SK-N-SH (cell line): ENCODE results near the gene AMFR. TPM values are rescaled to one million over a fixed set of nuclear protein-coding genes. Genes with fewer than 3 reads are reported as not detected.

Experiments used
- CTCF ChIA-PET: fragments of 300-600, 350-600 bp; formaldehyde crosslinking; extraction: SDS; loops from one replicate; lab custom pipeline; 2021; lab: Yijun Ruan, JAX
- POLR2A ChIA-PET: fragments of 350-600 bp; sonication (Branson Sonifier 250); formaldehyde crosslinking; extraction: SDS; loops from one replicate; lab custom pipeline; 2020; ENCODE audit warnings: antibody characterized with exemption, inconsistent platforms; lab: Yijun Ruan, JAX
- DNase-seq: peaks from one replicate; pipeline ENCODE4 v3.0.0; 2012
- H2AFZ ChIP-seq: fragments of 200-600 bp; sonication (generic); 2 replicates; pipeline ENCODE4 v1.8.1; 2016; ENCODE audit warnings: antibody characterized with exemption, mild to moderate bottlenecking, low read depth
- H3F3A ChIP-seq: fragments of 200-600 bp; sonication (generic); replicated peaks from 2 replicates; pipeline ENCODE3; 2016; ENCODE audit warnings: antibody characterized with exemption, mild to moderate bottlenecking; ENCODE audit not compliant: insufficient read depth
- H3K27ac ChIP-seq, 2 experiments: fragments of 200-500 bp in 1 of 2; fragments of 200-600 bp in 1 of 2; sonication (Bioruptor generic) in 1 of 2; sonication (generic), shearing (Covaris generic) in 1 of 2; 2 replicates each; pipeline versions ENCODE4 v1.5.1 to v1.6.1; 2014 to 2016; ENCODE audit warnings: low read depth in 2 of 2, inconsistent platforms in 1 of 2, low read length in 1 of 2, mild to moderate bottlenecking in 1 of 2, mixed read lengths in 1 of 2
- H3K27me3 ChIP-seq: fragments of 200-600 bp; sonication (generic), shearing (Covaris generic); 2 replicates; pipeline ENCODE4 v1.6.1; 2016; ENCODE audit warnings: mixed run types; ENCODE audit not compliant: insufficient read depth
- H3K36me3 ChIP-seq, 2 experiments: fragments of 200-500 bp in 1 of 2; fragments of 200-600 bp in 1 of 2; sonication (Bioruptor generic) in 1 of 2; sonication (generic) in 1 of 2; replicated peaks in 1 of 2; 2 replicates each; pipeline versions ENCODE3 to v1.5.1; 2014 to 2016; ENCODE audit warnings: low read length in 1 of 2, mild to moderate bottlenecking in 1 of 2; ENCODE audit not compliant: insufficient read depth in 2 of 2, control insufficient read depth in 1 of 2
- H3K4me1 ChIP-seq, 2 experiments: fragments of 200-500 bp in 1 of 2; fragments of 200-600 bp in 1 of 2; sonication (Bioruptor generic) in 1 of 2; sonication (generic), shearing (Covaris generic) in 1 of 2; 2 replicates each; pipeline versions ENCODE4 v1.5.1 to v1.6.1; 2014 to 2016; ENCODE audit warnings: low read depth in 1 of 2, low read length in 1 of 2, mixed run types in 1 of 2; ENCODE audit not compliant: insufficient read depth in 2 of 2, control insufficient read depth in 1 of 2
- H3K4me2 ChIP-seq: fragments of 200-600 bp; sonication (generic), shearing (Covaris generic); 2 replicates; pipeline ENCODE4 v1.6.1; 2017; ENCODE audit warnings: mixed run types
- H3K4me3 ChIP-seq, 2 experiments: fragments of 200-500 bp in 1 of 2; fragments of 200-600 bp in 1 of 2; sonication (Bioruptor generic) in 1 of 2; sonication (generic), shearing (Covaris generic) in 1 of 2; 2 replicates each; pipeline versions ENCODE4 v1.5.1 to v1.8.1; 2014 to 2016; ENCODE audit warnings: low read depth in 2 of 2, inconsistent platforms in 1 of 2, low read length in 1 of 2, mild to moderate bottlenecking in 1 of 2, mixed read lengths in 1 of 2, moderate library complexity in 1 of 2
- H3K79me2 ChIP-seq: fragments of 200-600 bp; sonication (generic); 2 replicates; pipeline ENCODE4 v1.8.1; 2017; ENCODE audit warnings: mild to moderate bottlenecking; ENCODE audit not compliant: insufficient read depth
- H3K9ac ChIP-seq: fragments of 200-600 bp; sonication (generic); 2 replicates; pipeline ENCODE4 v1.6.1; 2017; ENCODE audit warnings: mixed run types
- H3K9me2 ChIP-seq: fragments of 200-600 bp; sonication (generic); 2 replicates; pipeline ENCODE4 v1.6.1; 2017; ENCODE audit warnings: mixed run types
- H3K9me3 ChIP-seq: fragments of 200-600 bp; sonication (generic); 2 replicates; pipeline ENCODE4 v1.6.1; 2017; ENCODE audit warnings: mixed run types, mild to moderate bottlenecking, moderate library complexity
- H4K20me1 ChIP-seq: fragments of 200-600 bp; sonication (generic); 2 replicates; pipeline ENCODE4 v1.6.1; 2017; ENCODE audit warnings: mild to moderate bottlenecking, mixed run types; ENCODE audit not compliant: insufficient read depth
- CHD2 ChIP-seq: fragments of 150-350 bp; IDR thresholded peaks from 2 replicates; pipeline ENCODE4 v1.6.1; 2018; ENCODE audit warnings: low read length; ENCODE audit not compliant: partially characterized antibody
- ELF1 ChIP-seq: IDR thresholded peaks from 2 replicates; pipeline ENCODE4 v1.4.0; 2012
- EP300 ChIP-seq, 2 experiments: IDR thresholded peaks; 2 replicates each; pipeline versions ENCODE4 v1.4.0 to v1.6.1; 2012; ENCODE audit warnings: borderline replicate concordance in 1 of 2, low read depth in 1 of 2, low read length in 1 of 2
- MEF2A ChIP-seq: IDR thresholded peaks from 2 replicates; pipeline ENCODE4 v1.4.0; 2012; ENCODE audit warnings: low read depth, borderline replicate concordance
- MXI1 ChIP-seq: IDR thresholded peaks from 2 replicates; pipeline ENCODE4 v1.6.1; 2012; ENCODE audit warnings: mild to moderate bottlenecking, low read depth, low read length, improper control_type of control experiment
- POLR2AphosphoS5 ChIP-seq: IDR thresholded peaks from 2 replicates; pipeline ENCODE4 v1.6.1; 2012; ENCODE audit warnings: low read depth, low read length
- RAD21 ChIP-seq: IDR thresholded peaks from 2 replicates; pipeline ENCODE4 v1.6.1; 2012; ENCODE audit warnings: mild to moderate bottlenecking, low read length
- SIN3A ChIP-seq: IDR thresholded peaks from 2 replicates; pipeline ENCODE4 v1.6.1; 2012; ENCODE audit warnings: low read depth, mild to moderate bottlenecking, low read length, moderate library complexity, borderline replicate concordance
- SMC3 ChIP-seq: IDR thresholded peaks from 2 replicates; pipeline ENCODE4 v1.6.1; 2012; ENCODE audit warnings: low read depth, low read length, improper control_type of control experiment
- TCF12 ChIP-seq: IDR thresholded peaks from 2 replicates; pipeline ENCODE4 v1.4.0; 2012
- TEAD4 ChIP-seq: IDR thresholded peaks from 2 replicates; pipeline ENCODE4 v1.4.0; 2012; ENCODE audit warnings: mild to moderate bottlenecking, borderline replicate concordance; ENCODE audit not compliant: insufficient read depth
- YY1 ChIP-seq: IDR thresholded peaks from 2 replicates; pipeline ENCODE4 v1.4.0; 2012; ENCODE audit warnings: low read depth, mild to moderate bottlenecking
- WGBS: methylation state at CpG from one replicate; pipeline ENCODE4 v1.1.6; 2017; ENCODE audit warnings: low lambda C conversion rate; 5-methylcytosine and 5-hydroxymethylcytosine counted together
- polyA plus RNA-seq, 3 experiments: library from polyadenylated mRNA; depleted of rRNA; stranded (reverse); fragments of >200 nt; gene quantifications; 2 replicates each; pipeline ENCODE4 v1.2.3, GENCODE V29; 2012

AMFR gene
- polyA plus RNA-seq, 1 of the 3 experiments (the other 2 are of a cell fraction), result 65.3 TPM

- no peak for TF ChIP-seq ELF1
- TF ChIP-seq MEF2A, result no peak
- no peak for TF ChIP-seq MXI1
- no peak for TF ChIP-seq YY1
- no peak for TF ChIP-seq TCF12
These were observed 62.1 kb downstream of the AMFR start (continued) for GRCh38 chr16:56363181-56363716.

- no peaks in the 10 kb centered on the region for H3K9me2 ChIP-seq
- POLR2A ChIA-PET, result no interaction called here
- no peak overlapping the region for H2AFZ ChIP-seq
- 92% methylated on average over 17 of the region's 17 CpGs for WGBS
- H3K79me2 ChIP-seq, result no peaks in the 10 kb centered on the region
- H3K27ac ChIP-seq, result no peak overlapping the region
- TF ChIP-seq ELF1 (no peak), RAD21 (no peak), POLR2AphosphoS5 (no peak), CHD2 (no peak), MEF2A (no peak), SMC3 (no peak), SIN3A (no peak)
- no peaks in the 10 kb centered on the region for H3K9me3 ChIP-seq
- peaks cover 0 to 5% of the 10 kb centered on the region in 2 experiments; a peak in 1 of 4 replicates for H3K4me1 ChIP-seq
- peaks cover 5% of the 10 kb centered on the region for H3F3A ChIP-seq
- no peak overlapping the region for H3K4me3 ChIP-seq
- DNase-seq, result no peak
- CTCF ChIA-PET, result no interaction called here
- peaks cover 10 to 54% of the 10 kb centered on the region in 2 experiments for H3K36me3 ChIP-seq
- H4K20me1 ChIP-seq, result no peaks in the 10 kb centered on the region
- no peak overlapping the region for H3K9ac ChIP-seq
- H3K27me3 ChIP-seq, result no peaks in the 10 kb centered on the region
- no peak overlapping the region for H3K4me2 ChIP-seq
These were observed 62.6 kb downstream of the AMFR start for GRCh38 chr16:56362706-56363105.

GRCh38 chr16:56362057-56362655, 63.2 kb downstream of the AMFR start:
- Histone ChIP-seq H3F3A (peaks cover 5% of the 10 kb centered on the region), H3K9me2 (no peaks in the 10 kb centered on the region), H3K4me3 (no peak overlapping the region), H3K4me2 (no peak overlapping the region), H3K4me1 (peaks cover 0 to 1% of the 10 kb centered on the region in 2 experiments; a peak in 2 of 4 replicates), H3K36me3 (peaks cover 6 to 49% of the 10 kb centered on the region in 2 experiments), H3K27ac (no peak overlapping the region), H2AFZ (no peak overlapping the region), H3K9ac (no peak overlapping the region), H3K27me3 (no peaks in the 10 kb centered on the region), H4K20me1 (no peaks in the 10 kb centered on the region), H3K79me2 (no peaks in the 10 kb centered on the region), H3K9me3 (no peaks in the 10 kb centered on the region)
- ChIA-PET POLR2A (no interaction called here), CTCF (interaction anchor here (1.2 kb wide), 2 partner anchors 9 to 13 kb away, joined by 3 to 4 read pairs; no protein-coding TSS in a partner anchor)
- 89% methylated on average over 15 of the region's 15 CpGs for WGBS
- TF ChIP-seq EP300 (IDR thresholded peaks at IDR 0.05; ENCODE audit: borderline replicate concordance in 1 of 2, low read depth in 1 of 2, low read length in 1 of 2) (no peak), MEF2A (no peak), ELF1 (no peak), TEAD4 (no peak)
- DNase-seq, result no peak
